Stimulated activated CD8-positive, alpha-beta memory T cell treated with anti-CD3 and anti-CD28 coated beads, Interleukin-7, amount 100 ng/mL, for 4 hours (primary cell): ENCODE measurements around the gene MIF.
"Not testable (repeated sequence)": the region's sequence is repeated elsewhere in the genome, so short reads cannot be mapped to it uniquely, and the experiment has no call there.

Source experiments
- DNase-seq, 2 donors: peaks; one replicate each; pipeline ENCODE4 v3.0.0-alpha.2; 2020; ENCODE audit warnings: low read depth in 2 of 2

Gene MIF

GRCh38 chr22:23893945-23894709 is at the start of gene MIF:
Gene MIF (plus strand): TSS chr22:23894383. CDS start chr22:23894475, 92 bp downstream.
- peak; percentile 87 to 92 for DNase-seq

GRCh38 chr22:23844739-23845202 is 49.4 kb upstream of the MIF start:
- DNase-seq = no peak

- DNase-seq = no peak
Measured at GRCh38 chr22:23845265-23846080, 48.7 kb upstream of the MIF start.

DNA sequence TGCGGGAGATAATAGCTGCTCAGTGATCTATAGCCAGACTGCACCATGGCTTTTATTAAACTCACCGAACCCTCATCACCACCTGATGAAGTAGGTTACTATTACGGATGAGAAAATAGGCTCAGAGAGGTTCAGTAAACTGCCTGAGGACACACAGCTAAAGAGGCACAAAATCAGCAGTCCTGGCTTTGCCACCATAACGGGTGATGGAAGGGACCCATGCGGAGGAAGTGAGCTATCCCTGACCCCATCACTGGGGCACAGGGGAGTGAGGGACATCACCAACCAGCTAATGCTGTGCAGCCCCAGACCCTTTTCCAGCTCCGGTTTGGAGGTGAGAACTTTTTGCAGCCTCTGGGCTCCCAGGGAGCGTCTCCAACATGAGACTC is 48.1 kb upstream of the MIF start:
- no peak for DNase-seq

GRCh38 chr22:23847310-23847920 is 46.8 kb upstream of the MIF start:
- DNase-seq = no peak

DNA sequence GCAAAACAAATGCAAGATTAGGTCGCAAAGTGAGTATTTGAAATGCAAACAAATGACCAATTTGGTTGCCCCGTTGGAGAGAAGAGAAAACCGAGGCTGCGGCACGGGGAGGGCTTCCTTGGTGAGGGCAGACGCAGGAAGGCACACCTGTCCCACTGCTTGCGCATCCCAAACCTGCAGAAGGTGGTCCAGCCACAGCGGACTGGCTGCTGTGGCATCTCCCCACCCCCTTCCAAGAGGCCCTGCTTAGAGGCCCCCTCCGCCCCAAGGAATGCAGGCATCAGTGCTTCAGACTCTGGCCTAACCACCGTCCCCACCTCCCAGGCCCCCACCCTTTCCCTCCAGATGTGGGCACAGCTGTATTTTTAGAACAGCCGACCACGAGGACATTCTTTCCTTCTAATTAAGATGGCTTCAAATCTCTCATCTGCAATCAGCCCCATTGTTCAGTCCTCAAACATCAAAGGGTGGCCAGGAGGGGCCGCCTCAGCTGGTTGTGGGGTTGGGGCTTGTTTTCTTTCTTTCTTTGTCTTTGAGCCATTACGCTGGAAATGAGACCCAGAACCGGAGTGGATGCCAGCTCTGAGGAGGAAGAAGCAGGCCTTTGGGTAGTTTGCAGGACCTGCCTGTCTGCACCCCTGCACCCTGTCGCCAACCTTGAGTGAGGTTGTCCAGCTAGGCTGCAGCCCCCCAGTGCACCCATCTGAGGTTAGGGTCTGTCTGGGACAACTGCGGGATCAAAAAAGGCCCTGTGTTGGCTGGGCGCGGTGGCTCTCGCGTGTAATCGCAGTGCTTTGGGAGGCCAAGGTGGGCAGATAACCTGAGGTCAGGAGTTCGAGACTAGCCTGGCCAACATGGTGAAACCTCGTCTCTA is 46.0 kb upstream of the MIF start:
- DNase-seq = no peak

- DNase-seq = peak; percentile 56 to 72
Measured at GRCh38 chr22:23849009-23850006, 44.9 kb upstream of the MIF start.

DNA sequence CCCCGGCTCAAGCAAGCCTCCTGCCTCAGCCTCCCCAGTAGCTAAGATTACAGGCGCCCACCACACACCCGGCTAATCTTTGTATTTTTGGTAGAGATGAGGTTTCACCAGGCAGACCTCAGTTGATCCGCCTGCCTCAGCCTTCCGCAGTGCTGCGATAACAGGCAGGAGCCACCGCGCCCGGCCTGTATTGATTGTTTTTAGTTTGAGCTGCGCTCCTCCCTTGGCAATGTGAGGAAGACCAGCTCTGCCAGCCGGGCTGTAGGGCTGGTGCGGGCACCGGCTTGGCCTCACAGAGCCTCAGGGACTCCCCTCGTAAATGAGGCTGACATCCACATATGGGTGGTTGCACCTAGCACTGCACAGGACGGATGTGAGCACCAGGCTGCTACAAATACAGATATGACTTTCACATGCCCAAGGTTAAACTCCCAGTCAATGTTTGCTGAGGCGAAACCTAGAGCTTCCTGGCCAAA is 44.0 kb upstream of the MIF start:
- no peak for DNase-seq

DNA sequence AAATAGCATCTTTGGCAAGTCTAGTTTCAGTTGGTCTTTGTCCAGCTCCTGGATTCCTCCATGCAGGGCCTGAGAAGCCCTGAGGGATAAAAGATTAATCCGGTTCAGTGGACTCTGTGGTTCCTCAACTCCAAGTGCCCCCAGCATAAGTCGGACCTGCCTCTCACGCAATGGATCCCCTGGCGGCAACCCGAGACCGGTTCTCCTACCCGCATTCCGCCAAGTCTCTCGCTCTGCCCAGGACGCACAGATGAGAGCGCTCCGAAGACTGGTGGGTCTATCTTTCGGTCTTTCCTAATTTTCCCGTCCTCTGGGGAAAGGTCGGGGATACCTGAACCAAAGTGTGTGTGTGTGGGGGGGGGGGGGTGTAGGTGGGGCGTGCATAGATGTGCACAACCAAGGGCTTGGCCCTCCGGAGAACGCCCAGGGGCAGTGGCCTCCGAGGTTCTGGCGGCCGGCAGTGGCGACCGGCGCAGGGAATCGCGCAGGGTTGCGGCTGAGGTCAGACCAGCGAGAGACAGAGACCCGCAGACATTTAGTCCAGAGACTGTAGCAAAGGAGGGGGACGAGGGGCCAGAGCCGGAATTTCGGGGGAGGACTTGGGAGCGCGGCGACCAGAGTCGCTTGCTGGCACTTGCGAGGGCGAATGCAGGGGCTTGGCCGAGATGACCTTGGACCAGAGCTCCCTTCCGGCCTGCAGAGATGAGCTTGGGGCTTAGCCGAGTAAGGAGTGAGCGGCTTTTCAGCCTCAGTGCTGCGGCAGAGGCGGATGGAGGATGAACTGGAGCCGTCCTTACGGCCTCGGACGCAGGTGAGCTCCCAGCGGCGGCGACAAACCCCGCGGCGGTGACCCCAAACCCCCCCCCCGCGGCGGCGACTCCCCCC is 37.2 kb upstream of the MIF start:
- no peak for DNase-seq

GRCh38 chr22:23857606-23858483 is 36.3 kb upstream of the MIF start, which contains the start of gene SLC2A11:
Gene SLC2A11 (plus strand): TSS chr22:23857875. CDS start chr22:23858000, 125 bp downstream.
- peak; percentile 87 to 92 for DNase-seq

- no peak for DNase-seq
Measured at GRCh38 chr22:23858484-23858815, 35.7 kb upstream of the MIF start.

DNA sequence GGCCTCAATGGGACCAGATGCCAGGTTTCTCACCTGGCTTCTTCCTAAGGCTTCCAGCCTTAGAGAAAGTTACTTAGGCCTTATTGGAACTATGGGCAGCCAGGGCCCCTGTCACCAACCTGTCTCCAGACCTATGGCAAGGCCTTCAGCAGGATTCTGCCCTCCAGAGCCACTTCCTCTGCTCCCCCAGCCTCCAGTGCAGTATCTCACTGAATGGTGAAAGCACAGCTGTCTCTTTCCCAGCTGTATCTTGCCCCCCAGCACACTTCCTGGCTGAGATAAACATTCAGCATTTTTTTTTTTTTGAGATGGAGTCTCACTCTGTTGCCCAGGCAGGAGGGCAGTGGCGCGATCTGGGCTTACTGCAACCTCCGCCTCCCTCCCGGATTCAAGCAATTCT is 35.0 kb upstream of the MIF start:
- no peak for DNase-seq

DNA sequence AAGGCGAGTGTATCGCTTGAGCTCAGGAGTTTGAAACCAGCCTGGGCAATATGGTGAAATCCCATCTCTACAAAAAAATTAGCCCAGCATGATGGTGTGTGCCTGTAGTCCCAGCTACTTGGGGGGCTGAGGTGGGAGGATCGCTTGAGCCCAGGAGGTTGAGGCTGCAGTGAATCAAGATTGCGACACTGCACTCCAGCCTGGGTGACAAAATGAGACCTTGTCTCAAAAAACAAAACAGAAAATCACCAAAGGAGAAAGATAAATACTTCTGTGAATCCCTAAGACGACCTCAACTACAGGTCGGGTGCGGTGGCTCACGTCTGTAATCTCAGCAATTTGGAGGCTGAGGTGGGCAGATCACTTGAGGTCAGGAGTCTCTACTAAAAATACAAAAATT is 34.0 kb upstream of the MIF start:
- not testable (repeated sequence) for DNase-seq

DNA sequence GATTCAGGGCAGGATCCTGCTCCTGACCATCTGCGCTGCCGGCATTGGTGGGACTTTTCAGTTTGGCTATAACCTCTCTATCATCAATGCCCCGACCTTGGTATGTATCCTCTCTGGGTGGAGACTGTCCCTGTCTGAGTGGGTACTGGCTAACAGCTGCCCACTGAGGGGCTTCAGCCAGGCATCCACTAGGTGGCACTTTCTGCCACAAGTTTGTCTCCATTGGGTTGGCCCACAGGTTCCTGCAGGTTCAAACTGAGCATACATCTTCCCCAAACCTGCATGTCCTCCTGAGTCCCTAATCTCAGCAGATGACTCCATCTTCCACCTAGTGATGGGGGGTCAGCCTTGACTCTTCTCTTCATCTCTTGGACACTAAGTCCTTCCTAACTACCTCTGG is 32.1 kb upstream of the MIF start:
- no peak for DNase-seq

DNA sequence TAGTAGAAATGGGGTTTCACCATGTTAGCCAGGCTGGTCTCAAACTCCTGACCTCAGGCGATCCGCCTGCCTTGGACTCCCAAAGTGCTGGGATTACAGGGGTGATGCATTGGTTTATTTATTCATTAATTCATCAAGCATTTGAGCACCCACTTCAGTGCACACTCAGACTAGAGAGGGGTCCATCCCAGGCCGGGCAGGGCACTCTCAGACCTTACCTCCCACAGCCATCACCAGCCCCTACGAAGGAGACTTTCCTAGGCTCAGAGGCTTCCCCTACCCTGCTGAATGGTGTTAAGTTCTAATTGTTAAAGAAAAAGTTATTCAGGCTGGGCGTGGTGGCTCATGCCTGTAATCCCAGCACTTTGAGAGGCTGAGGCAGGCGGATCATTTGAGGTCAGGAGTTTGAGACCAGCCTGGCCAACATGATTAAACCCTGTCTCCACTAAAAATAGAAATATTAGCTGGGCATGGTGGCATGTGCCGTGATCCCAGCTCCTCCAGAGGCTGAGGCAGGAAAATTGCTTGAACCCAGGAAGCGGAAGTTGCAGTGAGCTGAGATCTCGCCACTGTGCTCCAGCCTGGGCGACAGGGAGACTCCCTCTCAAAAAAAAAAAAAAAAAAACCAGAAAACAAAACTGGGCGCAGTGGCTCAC is 29.6 kb upstream of the MIF start:
- DNase-seq = not testable (repeated sequence)

DNA sequence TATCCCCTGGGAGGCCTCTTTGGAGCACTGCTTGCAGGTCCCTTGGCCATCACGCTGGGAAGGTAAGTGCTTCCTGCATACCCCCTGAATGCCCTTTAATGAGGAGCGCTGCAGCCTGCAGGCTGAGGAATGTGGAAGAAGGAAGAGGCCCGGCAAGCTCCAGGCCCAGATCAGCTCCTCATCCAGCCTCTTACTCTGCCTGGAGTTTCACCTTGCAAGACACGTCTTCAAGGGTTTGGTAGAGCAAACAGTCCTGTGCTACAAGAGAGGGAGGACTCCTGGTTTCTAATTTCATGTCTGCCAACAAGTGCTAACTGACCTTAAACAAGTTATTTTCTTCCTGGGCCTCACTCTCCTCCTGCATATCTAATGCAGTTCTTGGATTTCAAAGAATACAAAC is 25.6 kb upstream of the MIF start:
- DNase-seq = no peak

GRCh38 chr22:23874871-23875270 is 19.3 kb upstream of the MIF start:
- no peak for DNase-seq

DNA sequence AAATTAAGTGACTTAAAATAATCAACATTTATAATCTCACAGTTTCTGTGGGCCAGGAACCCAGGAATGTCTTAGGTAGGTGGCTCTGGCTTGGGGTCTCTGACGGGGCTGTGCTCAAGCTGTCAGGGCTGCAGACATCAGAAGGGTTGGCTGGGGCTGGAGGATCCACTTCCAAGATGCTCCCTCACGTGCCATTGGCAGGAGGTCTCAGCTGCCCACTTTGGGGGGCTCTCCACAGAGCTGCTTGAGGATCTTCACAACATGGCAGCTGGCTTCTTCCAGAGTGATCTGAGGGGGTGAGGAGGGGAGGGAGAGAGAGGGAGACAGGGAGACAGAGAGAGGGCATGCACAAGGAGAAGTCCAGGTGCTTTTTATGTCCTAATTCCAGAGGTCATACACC is 18.4 kb upstream of the MIF start:
- DNase-seq = no peak
